ENCODE results near the gene ZNF423.

GRCh38 chr16:49529411-49530045, 326.4 kb downstream of the ZNF423 start:
- TF ChIP-seq POLR2AphosphoS5 (IDR thresholded peaks at IDR 0.05) (no peak), CTCF (IDR thresholded peaks at IDR 0.05 in 8 of 11, conservative IDR thresholded peaks at IDR 0.05 in 3 of 11) (no peak)
